ENCODE data around the gene CDC42EP1.

Gene CDC42EP1

GRCh38 chr22:37611207-37611606, 50.9 kb downstream of the CDC42EP1 start:
- no peak for DNase-seq (ENCODE audit: low spot score)

DNA sequence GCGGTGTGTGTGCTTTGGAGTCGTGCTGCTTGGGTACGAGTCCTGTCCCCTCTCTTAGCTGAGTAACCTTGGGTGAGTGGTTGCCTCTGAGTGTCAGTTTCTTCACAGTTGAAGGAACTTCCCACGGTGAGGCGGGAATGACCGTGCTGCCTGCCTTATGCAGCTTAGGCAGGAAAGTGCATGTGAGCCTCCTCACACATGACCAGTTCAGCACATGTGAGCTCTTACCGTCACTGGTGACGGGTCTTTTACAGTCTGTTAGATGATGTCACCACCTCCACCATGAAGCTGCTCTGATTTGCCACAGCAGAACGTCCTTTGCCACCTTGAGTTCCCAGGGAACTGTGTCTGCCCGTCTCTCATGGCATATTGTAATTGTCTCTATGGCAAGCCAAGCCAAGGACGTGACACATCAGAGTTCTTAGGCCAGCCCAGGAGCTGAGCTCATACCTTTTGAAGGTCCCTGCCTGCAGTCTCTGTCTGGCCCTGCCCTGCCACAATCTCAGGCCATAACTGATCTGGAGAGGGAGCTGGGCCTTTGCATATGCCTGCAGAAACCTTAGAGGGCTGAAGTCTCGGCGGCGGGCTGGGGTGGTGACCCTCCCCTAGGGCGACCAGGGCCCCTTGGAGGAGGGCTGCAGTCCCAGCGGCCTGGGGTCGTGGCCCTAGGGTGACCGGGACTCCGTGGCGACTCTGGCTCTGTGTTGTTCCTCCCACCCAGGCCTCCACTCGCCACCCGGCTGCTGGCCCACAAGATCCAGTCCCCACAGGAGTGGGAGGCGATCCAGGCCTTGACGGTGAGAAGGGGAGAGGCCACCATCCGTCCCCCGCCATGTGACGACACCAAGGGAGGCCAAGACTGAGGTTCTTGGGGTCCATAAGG, 56.2 kb downstream of the CDC42EP1 start:
- no peak for DNase-seq (ENCODE audit: low spot score)

- no peak for DNase-seq (ENCODE audit: low spot score)
These were observed 57.2 kb downstream of the CDC42EP1 start for GRCh38 chr22:37617431-37617830.

DNA sequence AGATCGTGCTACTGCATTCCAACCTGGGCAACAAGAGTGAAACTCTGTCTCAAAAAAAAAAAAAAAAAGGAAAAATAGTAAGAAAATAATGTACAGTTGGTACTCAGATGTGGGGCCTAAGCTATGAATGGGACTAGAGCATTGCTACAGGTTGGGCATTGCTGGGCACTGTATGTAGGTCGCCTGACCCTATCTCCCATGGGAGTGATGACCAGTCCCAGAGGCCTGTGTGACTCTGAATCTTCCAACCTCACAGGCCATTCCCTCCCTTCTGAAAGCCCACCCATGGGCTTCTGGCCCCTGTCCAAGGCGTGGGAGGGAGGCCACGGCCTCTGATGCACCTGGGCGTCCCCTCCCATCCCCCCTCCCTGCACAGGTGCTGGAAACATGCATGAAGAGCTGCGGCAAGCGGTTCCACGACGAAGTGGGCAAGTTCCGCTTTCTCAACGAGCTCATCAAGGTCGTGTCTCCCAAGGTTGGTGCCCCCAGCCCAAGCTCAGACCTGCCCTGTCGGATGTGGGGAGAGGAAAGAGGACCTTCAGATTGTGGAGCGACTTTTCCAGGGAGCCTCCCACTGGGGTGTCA, 57.9 kb downstream of the CDC42EP1 start:
- no peak for DNase-seq (ENCODE audit: low spot score)

GRCh38 chr22:37618674-37619073, 58.4 kb downstream of the CDC42EP1 start:
- no peak for DNase-seq (ENCODE audit: low spot score)
